OCI-LY3 (cell line): Measurements from ENCODE around the gene LTV1.
"Not testable (repeated sequence)": the region's sequence is repeated elsewhere in the genome, so short reads cannot be mapped to it uniquely, and the experiment has no call there.

Source experiments
- EZH2phosphoT487 ChIP-seq: fragments of 200-600 bp; shearing (Covaris generic); IDR thresholded peaks from 2 replicates; pipeline ENCODE4 v1.6.1; 2018; ENCODE audit warnings: antibody characterized with exemption, mixed run types, low read depth
- TF ChIP-seq, protein P1 (sequence below): fragments of 200-600, 300-600 bp; sonication (generic); IDR thresholded peaks from 2 replicates; pipeline ENCODE4 v1.5.1; 2014; ENCODE audit warnings: antibody characterized with exemption, low read length, low read depth

GRCh38 chr6:143796551-143796950 is 46.6 kb upstream of the LTV1 start:
- TF ChIP-seq, protein P1, sequence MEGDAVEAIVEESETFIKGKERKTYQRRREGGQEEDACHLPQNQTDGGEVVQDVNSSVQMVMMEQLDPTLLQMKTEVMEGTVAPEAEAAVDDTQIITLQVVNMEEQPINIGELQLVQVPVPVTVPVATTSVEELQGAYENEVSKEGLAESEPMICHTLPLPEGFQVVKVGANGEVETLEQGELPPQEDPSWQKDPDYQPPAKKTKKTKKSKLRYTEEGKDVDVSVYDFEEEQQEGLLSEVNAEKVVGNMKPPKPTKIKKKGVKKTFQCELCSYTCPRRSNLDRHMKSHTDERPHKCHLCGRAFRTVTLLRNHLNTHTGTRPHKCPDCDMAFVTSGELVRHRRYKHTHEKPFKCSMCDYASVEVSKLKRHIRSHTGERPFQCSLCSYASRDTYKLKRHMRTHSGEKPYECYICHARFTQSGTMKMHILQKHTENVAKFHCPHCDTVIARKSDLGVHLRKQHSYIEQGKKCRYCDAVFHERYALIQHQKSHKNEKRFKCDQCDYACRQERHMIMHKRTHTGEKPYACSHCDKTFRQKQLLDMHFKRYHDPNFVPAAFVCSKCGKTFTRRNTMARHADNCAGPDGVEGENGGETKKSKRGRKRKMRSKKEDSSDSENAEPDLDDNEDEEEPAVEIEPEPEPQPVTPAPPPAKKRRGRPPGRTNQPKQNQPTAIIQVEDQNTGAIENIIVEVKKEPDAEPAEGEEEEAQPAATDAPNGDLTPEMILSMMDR, result not testable (repeated sequence)
- TF ChIP-seq EZH2phosphoT487, result not testable (repeated sequence)
